GM19463 (cell line): Measurements from ENCODE around the gene ANKRD6.

Source experiments
- ATAC-seq: cut with Tn5 transposase; IDR thresholded peaks from one replicate; pipeline ENCODE4 v1.9.1; 2021; ENCODE audit warnings: mild to moderate bottlenecking, moderate library complexity; ENCODE audit not compliant: unreplicated experiment

Gene ANKRD6

GRCh38 chr6:89681983-89682564 is 249.1 kb downstream of the ANKRD6 start:
- no peak for ATAC-seq

GRCh38 chr6:89682991-89683390 is 250.0 kb downstream of the ANKRD6 start:
- ATAC-seq, result no peak
